Transverse colon (tissue), 4 donors: ENCODE results near the gene SLC26A9. TPM values are rescaled to one million over a fixed set of nuclear protein-coding genes. Genes with fewer than 3 reads are reported as not detected.

Source experiments
- DNase-seq: peaks from one replicate; pipeline ENCODE4 v3.0.0-alpha.2; 2019
- H3K27ac ChIP-seq, 4 donors: fragments of 200-600 bp; sonication (generic); 2 replicates each; pipeline ENCODE4 v1.5.1; 2016 to 2018; ENCODE audit warnings: inconsistent platforms in 4 of 4
- H3K27me3 ChIP-seq: fragments of 200-600 bp; sonication (generic); 2 replicates; pipeline ENCODE4 v1.5.1; 2017; ENCODE audit warnings: inconsistent platforms
- H3K36me3 ChIP-seq, 4 donors: fragments of 200-600 bp; sonication (generic); 2 replicates each; pipeline ENCODE4 v1.5.1; 2017 to 2019; ENCODE audit warnings: inconsistent platforms in 4 of 4
- H3K4me1 ChIP-seq, 4 donors: fragments of 200-600 bp; sonication (generic); 2 replicates each; pipeline ENCODE4 v1.5.1; 2017 to 2020; ENCODE audit warnings: inconsistent platforms in 4 of 4
- H3K4me3 ChIP-seq, 4 donors: fragments of 200-600 bp; sonication (generic); 1 replicate in 1 of 4; 2 replicates in 3 of 4; pipeline versions ENCODE4 v1.5.1 to v1.6.1; 2017 to 2019; ENCODE audit warnings: inconsistent platforms in 4 of 4
- H3K9me3 ChIP-seq, 2 donors: fragments of 200-600 bp; sonication (generic); 2 replicates each; pipeline ENCODE4 v1.5.1; 2017 to 2019; ENCODE audit warnings: inconsistent platforms in 2 of 2
- EP300 ChIP-seq: sonication (generic); formaldehyde crosslinking; IDR thresholded peaks from one replicate; pipeline ENCODE4 v1.6.1; 2017; ENCODE audit warnings: antibody characterized with exemption, low read depth
- POLR2A ChIP-seq: fragments of 450-650 bp; IDR thresholded peaks from one replicate; pipeline ENCODE4 v1.6.1; 2016; ENCODE audit warnings: antibody characterized with exemption, mild to moderate bottlenecking, moderate library complexity
- POLR2AphosphoS5 ChIP-seq, 3 donors: sonication (generic); formaldehyde crosslinking; IDR thresholded peaks; one replicate each; pipeline ENCODE4 v1.6.1; 2016; ENCODE audit warnings: antibody characterized with exemption in 3 of 3
- WGBS, 2 donors: methylation state at CpG; one replicate each; pipeline ENCODE4 v1.1.5; 2018; ENCODE audit warnings: low coverage in 1 of 2; 5-methylcytosine and 5-hydroxymethylcytosine counted together
- in situ Hi-C, 4 donors: fragments of 200-750 bp; cut with MboI; loops; one replicate each; pipeline versions ENCODE4 v1.15.0 to v1.15.1; 2017; ENCODE audit warnings: low sequenced_read_pairs in 3 of 4, low pct_ligation_motif_present in 1 of 4, low pct_unique_long_range_greater_than_20kb in 1 of 4
- intact Hi-C: fragments of 100-400 bp; cut with DNase I; formaldehyde crosslinking; loops from one replicate; pipeline ENCODE4 v1.15.1; 2023; ENCODE audit warnings: low total_unique reads
- total RNA-seq, 4 donors: library from RNA; depleted of rRNA; stranded (reverse); fragments of >200 nt; gene quantifications; one replicate each; pipeline ENCODE4 v1.1.0, GENCODE V29; 2016
- TF ChIP-seq, protein P1 (sequence below), 5 experiments: fragments of 200-600 bp in 3 of 5; fragments of 450-650 bp in 2 of 5; sonication (generic) in 3 of 5; IDR thresholded peaks; 1 replicate in 2 of 5; 2 replicates in 3 of 5; pipeline ENCODE4 v1.5.1; 2016 to 2017; ENCODE audit warnings: antibody characterized with exemption in 5 of 5, inconsistent platforms in 3 of 5, mild to moderate bottlenecking in 2 of 5, moderate library complexity in 1 of 5

Gene SLC26A9
- total RNA-seq, 4 donors from 2014 or later: not detected

DNA sequence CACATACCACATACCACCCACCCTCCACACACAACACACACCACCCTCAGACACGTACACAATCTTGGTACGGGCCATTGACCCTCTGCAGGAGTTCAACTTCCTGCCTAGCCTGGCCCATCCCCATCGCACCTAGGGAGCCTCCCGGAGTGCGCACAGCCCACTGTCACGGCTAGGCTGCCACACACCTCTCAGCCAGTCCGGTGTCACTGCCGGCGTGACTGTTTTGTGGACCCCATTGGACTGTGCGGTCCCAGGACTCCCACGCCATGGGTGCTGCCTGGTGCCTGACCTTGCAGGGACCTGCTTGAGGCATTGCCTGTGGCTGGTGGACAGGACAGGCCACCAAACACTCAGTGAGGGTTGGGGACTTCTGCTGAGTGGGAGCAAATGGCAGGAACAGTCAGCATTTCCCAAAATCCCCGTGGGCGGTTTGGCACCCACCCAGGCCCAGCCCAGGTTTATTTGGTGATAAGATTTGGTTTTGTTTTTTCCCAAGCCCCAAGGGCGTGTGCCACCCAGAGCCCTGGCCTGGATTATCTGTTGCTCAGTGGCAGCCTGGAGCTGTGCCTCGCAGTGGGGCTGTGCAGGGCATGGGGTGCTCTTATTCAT is 32.2 kb upstream of the SLC26A9 start:
- no peak for DNase-seq
- in situ Hi-C loops: loop anchor here in 1 of 4 donors (25.0 kb wide), 1 partner anchor 137 kb away; the partner anchor contains the start of gene AVPR1B
- Histone ChIP-seq H3K9me3 (no peaks in the 10 kb centered on the region), H3K27ac (no peak overlapping the region), H3K4me3 (no peak overlapping the region), H3K36me3 (no peaks in the 10 kb centered on the region), H3K4me1 (no peaks in the 10 kb centered on the region), H3K27me3 (no peaks in the 10 kb centered on the region)
- 80% methylated on average over 15 of the region's 15 CpGs; no CpG with 5 or more reads in 1 of the 2 donors for WGBS, 2 donors
- TF ChIP-seq, protein P1, sequence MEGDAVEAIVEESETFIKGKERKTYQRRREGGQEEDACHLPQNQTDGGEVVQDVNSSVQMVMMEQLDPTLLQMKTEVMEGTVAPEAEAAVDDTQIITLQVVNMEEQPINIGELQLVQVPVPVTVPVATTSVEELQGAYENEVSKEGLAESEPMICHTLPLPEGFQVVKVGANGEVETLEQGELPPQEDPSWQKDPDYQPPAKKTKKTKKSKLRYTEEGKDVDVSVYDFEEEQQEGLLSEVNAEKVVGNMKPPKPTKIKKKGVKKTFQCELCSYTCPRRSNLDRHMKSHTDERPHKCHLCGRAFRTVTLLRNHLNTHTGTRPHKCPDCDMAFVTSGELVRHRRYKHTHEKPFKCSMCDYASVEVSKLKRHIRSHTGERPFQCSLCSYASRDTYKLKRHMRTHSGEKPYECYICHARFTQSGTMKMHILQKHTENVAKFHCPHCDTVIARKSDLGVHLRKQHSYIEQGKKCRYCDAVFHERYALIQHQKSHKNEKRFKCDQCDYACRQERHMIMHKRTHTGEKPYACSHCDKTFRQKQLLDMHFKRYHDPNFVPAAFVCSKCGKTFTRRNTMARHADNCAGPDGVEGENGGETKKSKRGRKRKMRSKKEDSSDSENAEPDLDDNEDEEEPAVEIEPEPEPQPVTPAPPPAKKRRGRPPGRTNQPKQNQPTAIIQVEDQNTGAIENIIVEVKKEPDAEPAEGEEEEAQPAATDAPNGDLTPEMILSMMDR (IDR thresholded peaks at IDR 0.05): no peak
- TF ChIP-seq EP300: no peak
- intact Hi-C loops: loop anchor here (2.0 to 5.0 kb wide), 2 partner anchors 58 to 317 kb away; no protein-coding TSS in a partner anchor

DNA sequence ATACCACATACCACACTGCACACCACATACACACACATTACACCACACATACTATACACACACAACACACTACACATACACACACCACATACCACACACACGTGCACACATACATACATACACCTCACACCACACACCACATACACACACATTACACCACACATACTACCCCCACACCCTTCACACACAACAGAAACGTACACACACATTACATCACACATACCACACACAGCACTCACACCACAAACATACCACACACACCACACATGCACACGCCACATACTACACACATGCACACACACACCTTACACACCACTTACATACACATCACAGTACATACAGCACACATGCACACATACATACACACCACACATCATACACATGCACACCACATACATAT is 31.5 kb upstream of the SLC26A9 start:
- H3K4me1 ChIP-seq: no peaks in the 10 kb centered on the region
- DNase-seq: no peak
- intact Hi-C loops: loop anchor here (1.0 to 5.0 kb wide), 3 partner anchors 43 to 316 kb away; no protein-coding TSS in a partner anchor
- H3K27ac ChIP-seq: no peak overlapping the region
- TF ChIP-seq POLR2A: no peak
- TF ChIP-seq, protein P1 (IDR thresholded peaks at IDR 0.05): no peak
- TF ChIP-seq EP300: no peak
- no peak for TF ChIP-seq POLR2AphosphoS5 (IDR thresholded peaks at IDR 0.05)
- H3K36me3 ChIP-seq: no peaks in the 10 kb centered on the region
- in situ Hi-C loops: loop anchor here in 2 of 4 donors (25.0 kb wide), 2 partner anchors 138 to 187 kb away; partner anchors contain the start of genes AVPR1B (in 1 of the 2) and RAB29 (in 1 of the 2)
- 82 to 89% methylated on average over 1 to 3 of the region's 3 CpGs for WGBS, 2 donors
- H3K4me3 ChIP-seq: no peak overlapping the region
- no peaks in the 10 kb centered on the region for H3K27me3 ChIP-seq
- H3K9me3 ChIP-seq: no peaks in the 10 kb centered on the region

DNA sequence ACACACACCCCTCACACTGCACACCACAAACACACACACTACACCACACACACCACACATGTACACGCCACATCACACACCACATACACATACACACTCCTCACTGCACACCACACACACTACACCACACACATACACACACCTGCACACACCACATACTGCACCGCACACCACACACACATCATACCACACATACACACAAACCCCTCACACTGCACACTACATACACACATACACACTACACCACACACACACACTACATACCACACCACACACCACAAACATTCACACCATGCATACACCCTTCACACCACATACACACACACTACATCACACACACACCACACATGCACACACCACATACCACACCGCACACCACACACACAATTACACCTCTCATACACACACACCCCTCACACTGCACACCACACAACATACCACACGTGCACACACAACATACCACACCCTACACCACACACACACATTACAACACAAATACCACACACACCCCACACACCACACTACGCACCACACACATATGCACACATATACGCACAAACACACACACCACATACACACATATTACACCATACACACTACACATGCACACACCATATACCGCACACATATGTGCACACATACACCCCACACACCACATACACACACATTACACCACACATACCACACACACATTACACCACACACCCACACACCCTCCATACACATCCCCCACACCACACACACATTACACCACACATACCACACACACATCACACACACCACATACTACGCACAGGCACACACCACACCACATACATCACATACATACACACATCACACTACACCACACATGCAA is 30.3 kb upstream of the SLC26A9 start:
- Histone ChIP-seq H3K27me3 (no peaks in the 10 kb centered on the region), H3K4me1 (no peaks in the 10 kb centered on the region), H3K36me3 (no peaks in the 10 kb centered on the region), H3K27ac (no peak overlapping the region), H3K4me3 (no peak overlapping the region), H3K9me3 (no peaks in the 10 kb centered on the region)
- in situ Hi-C loops (loop anchor here in 1 of 4 donors (25.0 kb wide), 1 partner anchor 186 kb away; the partner anchor contains the start of gene RAB29), intact Hi-C loops (loop anchor here (1.0 to 2.0 kb wide), 2 partner anchors 42 to 315 kb away; no protein-coding TSS in a partner anchor)
- 92 to 96% methylated on average over 8 of the region's 8 CpGs for WGBS, 2 donors
- no peak for DNase-seq
- TF ChIP-seq POLR2A: no peak

DNA sequence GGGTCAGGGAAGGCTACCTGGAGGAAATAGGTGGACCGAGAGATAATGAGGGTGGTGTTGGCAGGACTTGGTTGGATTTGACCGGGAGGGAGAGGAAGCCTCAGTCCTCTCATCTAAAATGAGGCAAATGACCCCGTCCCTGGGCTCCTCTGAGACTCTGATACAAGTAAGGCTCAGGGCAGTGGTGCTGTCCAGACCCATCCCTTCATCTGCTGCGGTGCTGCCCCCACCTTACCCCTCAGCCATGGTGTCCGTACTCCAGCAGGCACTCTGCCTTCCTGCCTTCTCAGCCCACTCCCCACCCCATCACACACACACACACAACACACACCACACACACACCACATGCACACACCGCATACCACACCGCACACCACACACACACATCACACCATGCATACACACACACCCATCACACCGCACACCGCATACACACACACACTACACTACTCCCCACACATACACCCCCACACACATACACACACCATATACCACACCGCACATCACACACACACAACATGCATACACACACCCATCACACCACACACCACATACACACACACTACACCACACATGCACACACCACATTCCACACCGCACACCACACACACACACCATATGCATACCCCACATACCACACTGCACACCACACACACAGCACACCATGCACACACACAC is 29.4 kb upstream of the SLC26A9 start:
- Histone ChIP-seq H3K4me1 (no peaks in the 10 kb centered on the region), H3K9me3 (no peaks in the 10 kb centered on the region), H3K27me3 (no peaks in the 10 kb centered on the region), H3K4me3 (no peak overlapping the region), H3K36me3 (no peaks in the 10 kb centered on the region), H3K27ac (no peak overlapping the region)
- 82% methylated on average over 10 to 11 of the region's 11 CpGs for WGBS, 2 donors
- in situ Hi-C loops (loop anchor here in 1 of 4 donors (25.0 kb wide), 1 partner anchor 185 kb away; the partner anchor contains the start of gene RAB29), intact Hi-C loops (no loop called here)
- TF ChIP-seq POLR2AphosphoS5 (IDR thresholded peaks at IDR 0.05) (no peak), POLR2A (no peak), EP300 (no peak)
- TF ChIP-seq, protein P1 (IDR thresholded peaks at IDR 0.05): no peak
- no peak for DNase-seq
